Breast epithelium (tissue), 4 donors: ENCODE data around the gene DESI1. TPM values are rescaled to one million over a fixed set of nuclear protein-coding genes. Genes with fewer than 3 reads are reported as not detected.
"Not testable (repeated sequence)": the region's sequence is repeated elsewhere in the genome, so short reads cannot be mapped to it uniquely, and the experiment has no call there.

Experiments
- DNase-seq, 2 donors: peaks; one replicate each; pipeline ENCODE4 v3.0.0-alpha.2; 2019; ENCODE audit warnings: low spot score in 2 of 2
- H3K27ac ChIP-seq, 2 donors: fragments of 200-600 bp; sonication (generic) in 1 of 2; one replicate each; pipeline ENCODE4 v1.5.1; 2016 to 2019; ENCODE audit warnings: mild to moderate bottlenecking in 1 of 2
- H3K27me3 ChIP-seq, 2 donors: fragments of 200-600 bp; sonication (generic) in 1 of 2; one replicate each; pipeline versions ENCODE4 v1.5.1 to v1.6.0; 2017 to 2019; ENCODE audit warnings: control low read depth in 1 of 2, mild to moderate bottlenecking in 1 of 2
- H3K36me3 ChIP-seq: fragments of 200-600 bp; one replicate; pipeline ENCODE4 v1.5.1; 2019
- H3K4me1 ChIP-seq, 2 donors: fragments of 200-600 bp; sonication (generic); one replicate each; pipeline ENCODE4 v1.5.1; 2016 to 2019; ENCODE audit warnings: control low read depth in 1 of 2
- H3K4me3 ChIP-seq, 3 donors: fragments of 200-600 bp; sonication (generic); 1 replicate in 2 of 3; 2 replicates in 1 of 3; pipeline ENCODE4 v1.5.1; 2016 to 2019; ENCODE audit warnings: mild to moderate bottlenecking in 3 of 3, moderate library complexity in 2 of 3
- H3K9me3 ChIP-seq, 2 donors: fragments of 200-600 bp; sonication (generic) in 1 of 2; one replicate each; pipeline ENCODE4 v1.5.1; 2016 to 2019; ENCODE audit warnings: control low read depth in 1 of 2
- CTCF ChIP-seq, 3 donors: fragments of 450-650 bp; IDR thresholded peaks; one replicate each; pipeline ENCODE4 v1.5.1; 2016 to 2017; ENCODE audit warnings: antibody characterized with exemption in 3 of 3, mild to moderate bottlenecking in 3 of 3, moderate library complexity in 3 of 3
- POLR2A ChIP-seq: fragments of 450-650 bp; IDR thresholded peaks from one replicate; pipeline ENCODE4 v1.6.1; 2016; ENCODE audit warnings: antibody characterized with exemption, mild to moderate bottlenecking, moderate library complexity
- POLR2AphosphoS5 ChIP-seq, 3 donors: sonication (generic); formaldehyde crosslinking; IDR thresholded peaks; one replicate each; pipeline ENCODE4 v1.6.1; 2017; ENCODE audit warnings: antibody characterized with exemption in 3 of 3
- intact Hi-C: fragments of 100-400 bp; cut with DNase I; formaldehyde crosslinking; loops from one replicate; pipeline ENCODE4 v1.15.1; 2023; ENCODE audit warnings: low total_unique reads
- total RNA-seq, 3 donors: library from RNA; depleted of rRNA; stranded (reverse); fragments of >200 nt; gene quantifications; one replicate each; pipeline ENCODE4 v1.1.0, GENCODE V29; 2016

The DESI1 gene
- total RNA-seq, 3 donors from 2014 or later: 17.0 to 23.5 (median 21.0) TPM

- DNase-seq: no peak
- TF ChIP-seq POLR2A (no peak), POLR2AphosphoS5 (IDR thresholded peaks at IDR 0.05) (no peak), CTCF (IDR thresholded peaks at IDR 0.05) (no peak)
- intact Hi-C loops: no loop called here
- H3K9me3 ChIP-seq: no peaks in the 10 kb centered on the region
- H3K36me3 ChIP-seq: no peaks in the 10 kb centered on the region
- no peak overlapping the region for H3K4me3 ChIP-seq
- H3K27ac ChIP-seq: no peak overlapping the region
- H3K4me1 ChIP-seq: no peaks in the 10 kb centered on the region
- H3K27me3 ChIP-seq: no peaks in the 10 kb centered on the region
These were observed 25.1 kb downstream of the DESI1 start for GRCh38 chr22:41595703-41596102.

GRCh38 chr22:41593336-41593960 lies 27.4 kb downstream of the DESI1 start:
- H3K4me1 ChIP-seq, intact Hi-C loops, DNase-seq: not testable (repeated sequence)

GRCh38 chr22:41589391-41590241 lies 31.2 kb downstream of the DESI1 start, which contains the start of gene PMM1:
Gene PMM1 (minus strand): TSS chr22:41589840. CDS start chr22:41589805, 35 bp downstream.
- Histone ChIP-seq H3K4me3 (peak within 1 kb of the TSS; percentile 69 to 84 (median 82)), H3K9me3 (no peaks in the 10 kb centered on the region), H3K27ac (peak within 1 kb of the TSS; percentile 77 to 79), H3K27me3 (no peaks in the 10 kb centered on the region), H3K4me1 (peaks cover 5 to 8% of the 10 kb centered on the region in 2 donors), H3K36me3 (no peaks in the 10 kb centered on the region)
- TF ChIP-seq POLR2AphosphoS5 (IDR thresholded peaks at IDR 0.05) (peak; percentile 76 to 79 (median 77)), POLR2A (peak; percentile 58), CTCF (IDR thresholded peaks at IDR 0.05) (no peak)
- intact Hi-C loops: no loop called here
- peak; percentile 100 for DNase-seq

More at GRCh38 chr22:41593336-41593960, 27.4 kb downstream of the DESI1 start:
- H3K27ac ChIP-seq, H3K27me3 ChIP-seq, H3K36me3 ChIP-seq, H3K4me3 ChIP-seq, H3K9me3 ChIP-seq: not testable (repeated sequence)

- TF ChIP-seq POLR2AphosphoS5 (IDR thresholded peaks at IDR 0.05) (no peak), POLR2A (no peak), CTCF (IDR thresholded peaks at IDR 0.05) (no peak)
- no peak for DNase-seq
- Histone ChIP-seq H3K9me3 (no peaks in the 10 kb centered on the region), H3K27ac (peak overlapping the region in 1 of 2 donors; percentile 45), H3K4me3 (no peak overlapping the region), H3K27me3 (no peaks in the 10 kb centered on the region), H3K36me3 (no peaks in the 10 kb centered on the region), H3K4me1 (peaks cover 5 to 8% of the 10 kb centered on the region in 2 donors)
- intact Hi-C loops: no loop called here
These were observed 33.5 kb downstream of the DESI1 start for GRCh38 chr22:41587347-41587723.

- Histone ChIP-seq H3K4me1 (peaks cover 5 to 8% of the 10 kb centered on the region in 2 donors), H3K36me3 (no peaks in the 10 kb centered on the region), H3K27ac (no peak overlapping the region), H3K9me3 (no peaks in the 10 kb centered on the region), H3K27me3 (no peaks in the 10 kb centered on the region), H3K4me3 (no peak overlapping the region)
- intact Hi-C loops: no loop called here
- TF ChIP-seq CTCF (IDR thresholded peaks at IDR 0.05): no peak
- TF ChIP-seq POLR2A: no peak
- no peak for TF ChIP-seq POLR2AphosphoS5 (IDR thresholded peaks at IDR 0.05)
- no peak for DNase-seq
These were observed 34.9 kb downstream of the DESI1 start for GRCh38 chr22:41585898-41586297.
